Progenitor cell of endocrine pancreas (in vitro differentiated cells): Measurements from ENCODE around the gene SYNPO. TPM values are rescaled to one million over a fixed set of nuclear protein-coding genes. Genes with fewer than 3 reads are reported as not detected.

Source experiments
- DNase-seq: peaks from one replicate; pipeline ENCODE4 v3.0.0; 2021; ENCODE audit warnings: low spot score; ENCODE audit not compliant: unreplicated experiment
- H3K27ac Mint-ChIP-seq: 2 replicates; pipeline ENCODE4 v1.8.0; 2021; ENCODE audit warnings: mild to moderate bottlenecking, moderate library complexity, mixed read lengths
- H3K27me3 Mint-ChIP-seq: 2 replicates; pipeline ENCODE4 v1.8.0; 2021; ENCODE audit warnings: mixed read lengths
- H3K36me3 Mint-ChIP-seq: 2 replicates; pipeline ENCODE4 v1.8.0; 2022; ENCODE audit warnings: mixed read lengths; ENCODE audit not compliant: insufficient read depth
- H3K4me1 Mint-ChIP-seq: 2 replicates; pipeline ENCODE4 v1.8.0; 2021; ENCODE audit warnings: low read depth, mixed read lengths
- H3K4me3 Mint-ChIP-seq: 2 replicates; pipeline ENCODE4 v1.8.0; 2021; ENCODE audit warnings: low read depth, mild to moderate bottlenecking, moderate library complexity, mixed read lengths
- H3K9me3 Mint-ChIP-seq: 2 replicates; pipeline ENCODE4 v1.8.0; 2021; ENCODE audit warnings: low read depth, mixed read lengths
- total RNA-seq: library from RNA; stranded (reverse); gene quantifications from 2 replicates; pipeline ENCODE4 v1.2.1, GENCODE V29; 2021
- TF ChIP-seq, protein P1 (sequence below): fragments of 200-600 bp; sonication (generic); IDR thresholded peaks from one replicate; pipeline ENCODE4 v1.5.0; 2021; ENCODE audit warnings: antibody characterized with exemption, mild to moderate bottlenecking; ENCODE audit not compliant: unreplicated experiment

SYNPO gene
- total RNA-seq, 1 donor from 2014 or later, result 1.5 TPM

DNA sequence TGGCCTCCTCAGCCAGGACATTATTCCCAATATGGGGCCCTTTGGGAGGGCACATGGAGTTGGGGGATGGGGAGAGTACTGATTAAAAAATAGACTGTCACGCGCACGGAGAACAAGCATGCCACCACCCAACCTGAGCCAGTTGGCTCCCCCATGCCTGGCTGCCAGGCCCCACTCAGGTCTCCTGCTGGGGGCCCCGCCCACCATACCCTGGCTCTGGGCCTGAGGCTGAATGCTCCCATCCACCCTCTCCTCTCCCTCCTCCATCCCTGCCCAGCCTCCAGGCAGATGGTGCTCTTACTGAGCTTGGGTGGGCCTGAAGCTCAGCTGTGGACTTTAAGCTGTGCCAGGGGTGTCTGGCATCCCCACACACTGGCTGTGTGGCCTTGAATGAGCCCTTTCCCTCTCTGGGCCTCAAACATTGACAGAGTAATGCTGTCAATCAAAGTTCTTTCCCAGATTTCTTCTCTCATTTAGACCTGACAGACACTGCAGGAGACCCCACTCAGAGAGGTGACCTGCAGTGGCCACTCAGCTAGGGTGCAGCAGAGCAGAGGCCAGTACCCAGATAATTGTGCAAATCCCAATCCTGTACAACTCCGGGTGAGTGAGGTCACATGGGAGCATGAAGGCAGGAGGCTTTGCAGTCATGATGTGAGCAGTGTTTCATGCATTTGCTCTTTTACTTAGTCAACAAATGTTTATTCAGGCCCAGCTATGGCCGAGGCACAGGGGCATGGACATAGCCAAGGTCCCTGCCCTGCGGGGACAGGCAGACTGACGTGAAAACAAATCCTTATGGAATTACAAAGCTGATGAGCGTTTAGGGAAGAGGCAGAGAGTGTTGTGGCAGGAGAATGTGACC is 9.8 kb upstream of the SYNPO start:
- H3K4me3 Mint-ChIP-seq, result no peak overlapping the region
- no peak for DNase-seq
- no peaks in the 10 kb centered on the region for H3K4me1 Mint-ChIP-seq
- peaks cover 17% of the 10 kb centered on the region for H3K27me3 Mint-ChIP-seq
- no peak overlapping the region for H3K27ac Mint-ChIP-seq
- TF ChIP-seq, protein P1, sequence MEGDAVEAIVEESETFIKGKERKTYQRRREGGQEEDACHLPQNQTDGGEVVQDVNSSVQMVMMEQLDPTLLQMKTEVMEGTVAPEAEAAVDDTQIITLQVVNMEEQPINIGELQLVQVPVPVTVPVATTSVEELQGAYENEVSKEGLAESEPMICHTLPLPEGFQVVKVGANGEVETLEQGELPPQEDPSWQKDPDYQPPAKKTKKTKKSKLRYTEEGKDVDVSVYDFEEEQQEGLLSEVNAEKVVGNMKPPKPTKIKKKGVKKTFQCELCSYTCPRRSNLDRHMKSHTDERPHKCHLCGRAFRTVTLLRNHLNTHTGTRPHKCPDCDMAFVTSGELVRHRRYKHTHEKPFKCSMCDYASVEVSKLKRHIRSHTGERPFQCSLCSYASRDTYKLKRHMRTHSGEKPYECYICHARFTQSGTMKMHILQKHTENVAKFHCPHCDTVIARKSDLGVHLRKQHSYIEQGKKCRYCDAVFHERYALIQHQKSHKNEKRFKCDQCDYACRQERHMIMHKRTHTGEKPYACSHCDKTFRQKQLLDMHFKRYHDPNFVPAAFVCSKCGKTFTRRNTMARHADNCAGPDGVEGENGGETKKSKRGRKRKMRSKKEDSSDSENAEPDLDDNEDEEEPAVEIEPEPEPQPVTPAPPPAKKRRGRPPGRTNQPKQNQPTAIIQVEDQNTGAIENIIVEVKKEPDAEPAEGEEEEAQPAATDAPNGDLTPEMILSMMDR, result no peak
- no peaks in the 10 kb centered on the region for H3K9me3 Mint-ChIP-seq
- H3K36me3 Mint-ChIP-seq, result no peaks in the 10 kb centered on the region

DNA sequence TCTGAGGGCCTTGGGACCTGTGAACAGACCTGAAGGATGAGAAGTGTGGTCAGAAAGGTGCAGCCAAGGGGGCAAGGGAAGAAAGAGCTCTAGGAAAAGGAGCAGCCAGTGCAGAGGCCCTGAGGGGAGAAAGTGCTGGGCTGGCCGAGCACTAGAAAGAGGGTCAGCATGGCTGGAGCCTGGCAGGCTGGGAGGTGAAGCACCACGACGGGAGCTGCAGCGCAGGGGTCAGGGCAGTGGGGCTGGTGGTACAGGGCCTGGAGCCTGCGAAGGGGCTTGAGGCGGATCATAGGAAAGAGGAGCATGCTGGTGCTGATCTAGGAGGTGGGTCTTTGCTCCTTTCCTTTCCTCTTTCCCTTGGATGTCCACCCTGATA is 9.1 kb upstream of the SYNPO start:
- TF ChIP-seq, protein P1, result no peak
- H3K27ac Mint-ChIP-seq, result no peak overlapping the region

DNA sequence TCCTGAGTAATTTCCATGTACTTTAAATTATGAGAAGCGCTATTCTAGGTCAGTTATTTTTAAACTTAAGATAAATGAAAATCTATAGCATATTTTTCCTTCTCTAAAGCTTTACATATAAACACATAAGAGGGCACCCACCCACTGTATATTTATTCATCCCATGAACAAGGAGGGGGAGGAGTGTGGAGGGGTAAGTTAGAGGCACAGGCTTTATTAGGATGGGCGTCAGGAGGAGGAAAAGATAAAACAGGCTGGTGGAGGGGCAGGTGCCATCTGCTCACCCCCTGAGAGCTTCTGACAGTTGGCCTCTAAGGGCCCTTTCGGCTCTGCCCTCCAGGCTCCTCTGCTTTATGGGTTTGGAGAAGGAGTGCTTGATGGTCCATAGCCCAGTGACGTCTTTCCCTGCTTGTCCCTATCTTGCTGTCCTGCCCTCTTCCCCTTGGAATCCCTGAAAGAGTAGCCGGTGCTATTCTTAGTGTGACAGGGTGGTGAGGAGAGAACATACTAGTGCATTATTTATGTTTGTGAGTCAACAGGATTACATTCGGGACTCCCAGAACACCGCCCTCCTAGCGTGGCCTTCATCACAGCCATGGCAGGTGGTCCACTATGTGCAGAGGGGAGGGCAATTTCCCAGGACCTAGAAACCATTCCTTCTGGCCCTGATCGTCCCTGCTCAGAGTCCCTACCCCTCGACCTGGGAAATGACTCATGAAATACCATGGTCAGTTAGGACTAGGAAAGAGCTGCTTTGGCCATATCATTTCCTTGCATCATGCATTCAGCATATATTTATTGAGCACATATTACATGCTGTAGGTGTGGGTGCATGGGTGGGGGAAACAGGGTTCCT is 7.9 kb upstream of the SYNPO start:
- DNase-seq, result no peak
- peaks cover 3% of the 10 kb centered on the region for H3K4me1 Mint-ChIP-seq
- H3K27ac Mint-ChIP-seq, result no peak overlapping the region
- TF ChIP-seq, protein P1, result no peak
- H3K27me3 Mint-ChIP-seq, result peaks cover 3% of the 10 kb centered on the region
- H3K4me3 Mint-ChIP-seq, result no peak overlapping the region
- H3K9me3 Mint-ChIP-seq, result no peaks in the 10 kb centered on the region
- no peaks in the 10 kb centered on the region for H3K36me3 Mint-ChIP-seq

More for the DNA sequence above, 9.1 kb upstream of the SYNPO start:
- no peak for DNase-seq
- H3K4me3 Mint-ChIP-seq, result no peak overlapping the region
- H3K36me3 Mint-ChIP-seq, result no peaks in the 10 kb centered on the region
- H3K9me3 Mint-ChIP-seq, result no peaks in the 10 kb centered on the region
- H3K4me1 Mint-ChIP-seq, result no peaks in the 10 kb centered on the region
- peaks cover 11% of the 10 kb centered on the region for H3K27me3 Mint-ChIP-seq

DNA sequence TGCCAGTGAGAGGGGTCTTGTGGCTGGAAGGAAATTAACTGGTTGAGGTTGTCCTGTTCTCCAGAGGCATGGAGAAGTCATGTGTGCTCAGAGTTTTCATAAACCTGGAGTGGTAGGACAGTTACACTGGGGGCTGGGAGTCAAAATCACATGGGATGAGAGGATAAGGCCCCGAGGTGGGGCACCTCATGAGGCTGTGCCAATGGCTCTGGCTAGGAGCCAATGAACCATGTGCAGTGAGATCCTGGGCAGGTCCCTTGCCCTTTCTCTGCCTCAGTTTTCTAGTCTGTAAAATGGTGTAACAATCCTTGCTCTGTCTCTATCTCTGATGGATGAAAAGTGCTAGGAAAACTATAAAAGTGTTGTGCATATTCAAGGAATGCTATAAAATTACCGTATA is 7.0 kb upstream of the SYNPO start:
- TF ChIP-seq, protein P1, result no peak
- Mint-ChIP-seq H3K36me3 (no peaks in the 10 kb centered on the region), H3K9me3 (no peaks in the 10 kb centered on the region), H3K4me3 (no peak overlapping the region), H3K27me3 (no peaks in the 10 kb centered on the region), H3K27ac (no peak overlapping the region), H3K4me1 (peaks cover 10% of the 10 kb centered on the region)
- DNase-seq, result no peak
